DND-41 (cell line): ENCODE results near the gene SETD6.

ENCODE experiments used
- CTCF ChIP-seq: IDR thresholded peaks from 2 replicates; pipeline ENCODE4 v1.5.1; 2012; ENCODE audit warnings: borderline replicate concordance, low read length, moderate library complexity, mild to moderate bottlenecking; ENCODE audit not compliant: poor library complexity, severe bottlenecking; ENCODE audit errors: extremely low read depth
- EZH2 ChIP-seq: IDR thresholded peaks from 3 replicates; pipeline ENCODE4 v1.6.1; 2012; ENCODE audit warnings: borderline replicate concordance, low read depth, mild to moderate bottlenecking, moderate library complexity, low read length, inconsistent platforms; ENCODE audit not compliant: severe bottlenecking

GRCh38 chr16:58535100-58535499 lies 19.8 kb downstream of the SETD6 start:
- TF ChIP-seq CTCF (no peak), EZH2 (no peak)
